ENCODE results near the gene SIAE. TPM values are rescaled to one million over a fixed set of nuclear protein-coding genes. Genes with fewer than 3 reads are reported as not detected.

The SIAE gene
- total and polyA plus RNA-seq, 2 donors (not counting 1 experiment from before 2014, with no cell fraction given), result 28.9 to 67.0 TPM

DNA sequence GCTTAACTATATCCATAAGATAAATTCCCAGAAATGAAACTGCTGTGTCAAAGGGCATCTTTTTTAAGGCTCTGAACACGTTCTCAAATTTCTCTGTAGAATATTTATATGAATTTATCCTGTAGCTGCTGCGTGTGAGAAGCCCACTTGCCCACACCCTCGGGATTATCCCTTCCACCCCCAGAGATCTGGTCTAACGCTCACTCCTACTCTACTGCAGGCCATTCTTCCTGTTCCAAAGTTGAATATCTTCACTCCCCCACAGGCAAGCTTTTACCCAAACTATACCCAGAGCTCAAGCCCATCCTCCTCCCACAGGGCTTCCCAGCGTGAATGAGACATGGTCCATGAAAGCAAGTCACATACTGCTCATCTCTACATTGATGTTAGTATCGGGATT is 24.9 kb downstream of the SIAE start:
- TF ChIP-seq, protein P1, sequence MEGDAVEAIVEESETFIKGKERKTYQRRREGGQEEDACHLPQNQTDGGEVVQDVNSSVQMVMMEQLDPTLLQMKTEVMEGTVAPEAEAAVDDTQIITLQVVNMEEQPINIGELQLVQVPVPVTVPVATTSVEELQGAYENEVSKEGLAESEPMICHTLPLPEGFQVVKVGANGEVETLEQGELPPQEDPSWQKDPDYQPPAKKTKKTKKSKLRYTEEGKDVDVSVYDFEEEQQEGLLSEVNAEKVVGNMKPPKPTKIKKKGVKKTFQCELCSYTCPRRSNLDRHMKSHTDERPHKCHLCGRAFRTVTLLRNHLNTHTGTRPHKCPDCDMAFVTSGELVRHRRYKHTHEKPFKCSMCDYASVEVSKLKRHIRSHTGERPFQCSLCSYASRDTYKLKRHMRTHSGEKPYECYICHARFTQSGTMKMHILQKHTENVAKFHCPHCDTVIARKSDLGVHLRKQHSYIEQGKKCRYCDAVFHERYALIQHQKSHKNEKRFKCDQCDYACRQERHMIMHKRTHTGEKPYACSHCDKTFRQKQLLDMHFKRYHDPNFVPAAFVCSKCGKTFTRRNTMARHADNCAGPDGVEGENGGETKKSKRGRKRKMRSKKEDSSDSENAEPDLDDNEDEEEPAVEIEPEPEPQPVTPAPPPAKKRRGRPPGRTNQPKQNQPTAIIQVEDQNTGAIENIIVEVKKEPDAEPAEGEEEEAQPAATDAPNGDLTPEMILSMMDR (conservative IDR thresholded peaks at IDR 0.05 in 1 of 2, IDR thresholded peaks at IDR 0.05 in 1 of 2; ENCODE audit: low read depth in 1 of 2, low read length in 2 of 2), result no peak
- TF ChIP-seq EZH2 (IDR thresholded peaks at IDR 0.05; ENCODE audit: low read length, missing control alignments), result no peak
- H3K27me3 ChIP-seq (ENCODE audit: control insufficient read depth, insufficient read depth, low read length), result no peaks in the 10 kb centered on the region
- H3K27ac ChIP-seq (ENCODE audit: insufficient read depth, low read length), result no peak overlapping the region
- H3K79me2 ChIP-seq (ENCODE audit: control insufficient read depth, insufficient read depth, low read length), result no peaks in the 10 kb centered on the region
- H3K4me3 ChIP-seq (replicated peaks in 1 of 4; ENCODE audit: control extremely low read depth in 1 of 4, insufficient read depth in 1 of 4, low read depth in 3 of 4, low read length in 4 of 4), result no peak overlapping the region
- no peak for DNase-seq (ENCODE audit: low read depth in 2 of 2)
- H3K9me3 ChIP-seq (ENCODE audit: control insufficient read depth, insufficient read depth, low read depth, low read length), result no peaks in the 10 kb centered on the region
- no peak overlapping the region for H2AFZ ChIP-seq (ENCODE audit: low read length)
- peaks cover 11% of the 10 kb centered on the region for H3K4me1 ChIP-seq (ENCODE audit: control insufficient read depth, extremely low read depth, insufficient read depth, low read length)
- H3K36me3 ChIP-seq (ENCODE audit: control insufficient read depth, insufficient read depth, low read length), result no peaks in the 10 kb centered on the region
- no peak overlapping the region for H3K4me2 ChIP-seq (ENCODE audit: extremely low read depth, insufficient read depth, low read length)
- no peaks in the 10 kb centered on the region for H4K20me1 ChIP-seq (ENCODE audit: control insufficient read depth, extremely low read depth, insufficient read depth, low read length)
- no peak overlapping the region for H3K9ac ChIP-seq (ENCODE audit: insufficient read depth, low read length)

- Histone ChIP-seq H3K9me3 (ENCODE audit: control insufficient read depth, insufficient read depth, low read depth, low read length) (no peaks in the 10 kb centered on the region), H3K4me3 (replicated peaks in 1 of 4; ENCODE audit: control extremely low read depth in 1 of 4, insufficient read depth in 1 of 4, low read depth in 3 of 4, low read length in 4 of 4) (no peak overlapping the region), H4K20me1 (ENCODE audit: control insufficient read depth, extremely low read depth, insufficient read depth, low read length) (no peaks in the 10 kb centered on the region), H3K4me2 (ENCODE audit: extremely low read depth, insufficient read depth, low read length) (no peak overlapping the region), H3K36me3 (ENCODE audit: control insufficient read depth, insufficient read depth, low read length) (no peaks in the 10 kb centered on the region), H3K79me2 (ENCODE audit: control insufficient read depth, insufficient read depth, low read length) (no peaks in the 10 kb centered on the region), H3K9ac (ENCODE audit: insufficient read depth, low read length) (no peak overlapping the region), H3K4me1 (ENCODE audit: control insufficient read depth, extremely low read depth, insufficient read depth, low read length) (peaks cover 16% of the 10 kb centered on the region), H3K27ac (ENCODE audit: insufficient read depth, low read length) (no peak overlapping the region), H2AFZ (ENCODE audit: low read length) (no peak overlapping the region), H3K27me3 (ENCODE audit: control insufficient read depth, insufficient read depth, low read length) (no peaks in the 10 kb centered on the region)
- no peak for DNase-seq (ENCODE audit: low read depth in 2 of 2)
- TF ChIP-seq, protein P1 (conservative IDR thresholded peaks at IDR 0.05 in 1 of 2, IDR thresholded peaks at IDR 0.05 in 1 of 2; ENCODE audit: low read depth in 1 of 2, low read length in 2 of 2), result no peak
- no peak for TF ChIP-seq EZH2 (IDR thresholded peaks at IDR 0.05; ENCODE audit: low read length, missing control alignments)
Observed at GRCh38 chr11:124646148-124646547, 27.4 kb downstream of the SIAE start.

- H3K9me3 ChIP-seq (ENCODE audit: control insufficient read depth, insufficient read depth, low read depth, low read length), result no peaks in the 10 kb centered on the region
- peak overlapping the region in 2 of 4 experiments; percentile 2 to 35 for H3K4me3 ChIP-seq (replicated peaks in 1 of 4; ENCODE audit: control extremely low read depth in 1 of 4, insufficient read depth in 1 of 4, low read depth in 3 of 4, low read length in 4 of 4)
- peak overlapping the region; percentile 9 for H2AFZ ChIP-seq (ENCODE audit: low read length)
- peaks cover 16% of the 10 kb centered on the region for H3K4me1 ChIP-seq (ENCODE audit: control insufficient read depth, extremely low read depth, insufficient read depth, low read length)
- H3K4me2 ChIP-seq (ENCODE audit: extremely low read depth, insufficient read depth, low read length), result peak overlapping the region; percentile 55
- H3K36me3 ChIP-seq (ENCODE audit: control insufficient read depth, insufficient read depth, low read length), result no peaks in the 10 kb centered on the region
- peak overlapping the region; percentile 38 for H3K27ac ChIP-seq (ENCODE audit: insufficient read depth, low read length)
- DNase-seq (ENCODE audit: low read depth in 2 of 2), result peak; percentile 77 to 82
- no peak overlapping the region for H3K9ac ChIP-seq (ENCODE audit: insufficient read depth, low read length)
- no peaks in the 10 kb centered on the region for H3K27me3 ChIP-seq (ENCODE audit: control insufficient read depth, insufficient read depth, low read length)
- no peaks in the 10 kb centered on the region for H4K20me1 ChIP-seq (ENCODE audit: control insufficient read depth, extremely low read depth, insufficient read depth, low read length)
- TF ChIP-seq EZH2 (IDR thresholded peaks at IDR 0.05; ENCODE audit: low read length, missing control alignments), result no peak
- TF ChIP-seq, protein P1 (conservative IDR thresholded peaks at IDR 0.05 in 1 of 2, IDR thresholded peaks at IDR 0.05 in 1 of 2; ENCODE audit: low read depth in 1 of 2, low read length in 2 of 2), result peak; percentile 70 to 86
- H3K79me2 ChIP-seq (ENCODE audit: control insufficient read depth, insufficient read depth, low read length), result no peaks in the 10 kb centered on the region
Observed at GRCh38 chr11:124644426-124645280, 28.9 kb downstream of the SIAE start.

Measured in fibroblast of lung (primary cell).